Peyer's patch (tissue), 4 donors: Measurements from ENCODE around the gene ZHX3. TPM values are rescaled to one million over a fixed set of nuclear protein-coding genes. Genes with fewer than 3 reads are reported as not detected.

ENCODE experiments used
- DNase-seq, 3 donors: peaks; one replicate each; pipeline ENCODE4 v3.0.0-alpha.2; 2017 to 2019
- H3K27ac ChIP-seq, 4 donors: fragments of 200-600 bp; sonication (generic); one replicate each; pipeline ENCODE4 v1.5.1; 2016 to 2019
- H3K27me3 ChIP-seq, 2 donors: fragments of 200-600 bp; sonication (generic); one replicate each; pipeline ENCODE4 v1.5.1; 2019
- H3K36me3 ChIP-seq, 3 donors: fragments of 200-600 bp; sonication (generic); one replicate each; pipeline ENCODE4 v1.5.1; 2016 to 2019
- H3K4me1 ChIP-seq, 4 donors: fragments of 200-600 bp; sonication (generic); one replicate each; pipeline ENCODE4 v1.5.1; 2016 to 2019
- H3K4me3 ChIP-seq, 4 donors: fragments of 200-600 bp; sonication (generic); 1 replicate in 3 of 4; 2 replicates in 1 of 4; pipeline ENCODE4 v1.5.1; 2016 to 2019; ENCODE audit warnings: mild to moderate bottlenecking in 1 of 4
- H3K9me3 ChIP-seq, 4 donors: fragments of 200-600 bp; sonication (generic); one replicate each; pipeline ENCODE4 v1.5.1; 2016 to 2019; ENCODE audit warnings: mild to moderate bottlenecking in 1 of 4
- CTCF ChIP-seq, 6 experiments: fragments of 450-650 bp in 4 of 6; fragments of 200-600 bp in 2 of 6; sonication (generic) in 1 of 6; IDR thresholded peaks; one replicate each; pipeline ENCODE4 v1.5.1; 2017 to 2019; ENCODE audit warnings: antibody characterized with exemption in 6 of 6, mild to moderate bottlenecking in 3 of 6, moderate library complexity in 1 of 6
- POLR2A ChIP-seq, 2 donors: fragments of 450-650 bp; IDR thresholded peaks; one replicate each; pipeline ENCODE4 v1.5.1; 2017; ENCODE audit warnings: antibody characterized with exemption in 2 of 2, mild to moderate bottlenecking in 2 of 2, moderate library complexity in 2 of 2
- total RNA-seq, 4 donors: library from RNA; depleted of rRNA; stranded (reverse); fragments of >200 nt; gene quantifications; one replicate each; pipeline ENCODE4 v1.1.0, GENCODE V29; 2016

ZHX3 gene
- total RNA-seq, 4 donors from 2014 or later = 33.8 to 53.0 (median 39.5) TPM

GRCh38 chr20:41137614-41138474 lies 179.7 kb downstream of the ZHX3 start:
- DNase-seq = peak; percentile 60 to 87 (median 71)
- H3K9me3 ChIP-seq = no peaks in the 10 kb centered on the region
- TF ChIP-seq POLR2A (IDR thresholded peaks at IDR 0.05) (no peak), CTCF (IDR thresholded peaks at IDR 0.05) (no peak)
- no peaks in the 10 kb centered on the region for H3K27me3 ChIP-seq
- H3K4me1 ChIP-seq = peaks cover 3 to 47% (median 12%) of the 10 kb centered on the region in 4 donors
- no peaks in the 10 kb centered on the region for H3K36me3 ChIP-seq
- H3K27ac ChIP-seq = peak overlapping the region; percentile 94 to 99 (median 96)
- H3K4me3 ChIP-seq = peak overlapping the region; percentile 92 to 96 (median 94)

GRCh38 chr20:41136680-41137613 lies 180.6 kb downstream of the ZHX3 start, which contains the start of gene PLCG1:
Gene PLCG1, plus strand, starts transcription at chr20:41137543. Its CDS starts 99 bp downstream, at chr20:41137642.
- peak in 3 of 6 experiments; percentile 8 to 23 (median 14) for TF ChIP-seq CTCF (IDR thresholded peaks at IDR 0.05)
- TF ChIP-seq POLR2A (IDR thresholded peaks at IDR 0.05) = peak; percentile 72 to 77
- peak; percentile 91 to 95 (median 95) for DNase-seq
- Histone ChIP-seq H3K27ac (peak within 1 kb of the TSS; percentile 94 to 99 (median 96)), H3K36me3 (no peaks in the 10 kb centered on the region), H3K4me1 (peaks cover 3 to 42% (median 12%) of the 10 kb centered on the region in 4 donors), H3K27me3 (no peaks in the 10 kb centered on the region), H3K4me3 (peak within 1 kb of the TSS; percentile 92 to 96 (median 94)), H3K9me3 (no peaks in the 10 kb centered on the region)

DNA sequence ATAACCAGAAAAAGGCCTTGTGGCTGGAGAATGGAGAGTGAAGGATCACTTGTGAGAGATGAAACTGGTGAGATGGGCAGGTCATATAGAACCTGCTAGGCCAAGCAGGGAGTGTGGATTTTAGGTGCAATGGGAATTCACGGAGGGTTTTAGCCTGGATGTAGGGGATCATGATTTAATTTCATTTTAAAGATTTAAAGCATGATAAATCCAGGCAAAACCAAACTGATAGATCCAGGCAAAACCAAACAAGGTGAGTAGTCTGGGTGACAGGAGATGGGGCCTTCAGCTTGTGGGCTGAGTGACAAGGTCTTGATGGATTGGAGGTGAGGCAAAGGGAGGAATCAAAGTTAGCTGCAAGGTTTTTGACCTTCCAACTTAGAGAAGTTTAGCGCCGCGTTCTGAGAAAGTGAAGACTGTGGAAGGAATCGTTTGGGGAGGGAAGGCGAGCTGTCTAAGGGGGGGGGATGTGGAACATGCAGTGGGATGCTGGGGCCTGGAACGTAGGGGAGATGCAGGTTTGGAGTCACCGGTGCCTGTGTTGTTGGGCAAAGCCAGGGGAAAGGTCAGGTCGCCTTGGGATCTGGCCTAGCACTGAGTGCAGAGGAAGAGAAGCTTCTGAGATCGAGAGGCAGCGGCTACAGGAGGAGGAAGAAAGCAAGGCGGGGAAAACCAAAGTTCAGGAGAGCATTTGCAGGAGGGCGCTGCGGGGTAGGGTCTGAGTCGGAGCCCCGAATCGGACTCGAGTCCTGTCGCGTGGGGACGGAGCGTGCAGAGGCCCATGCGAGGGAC lies 181.4 kb downstream of the ZHX3 start:
- peak in 1 of 3 donors; percentile 29 for DNase-seq
- Histone ChIP-seq H3K4me3 (peak overlapping the region; percentile 92 to 96 (median 94)), H3K27me3 (no peaks in the 10 kb centered on the region), H3K4me1 (peaks cover 3 to 34% (median 7%) of the 10 kb centered on the region in 4 donors), H3K27ac (peak overlapping the region; percentile 94 to 99 (median 96)), H3K9me3 (no peaks in the 10 kb centered on the region), H3K36me3 (no peaks in the 10 kb centered on the region)
- TF ChIP-seq CTCF (IDR thresholded peaks at IDR 0.05) = no peak
- TF ChIP-seq POLR2A (IDR thresholded peaks at IDR 0.05) = no peak

DNA sequence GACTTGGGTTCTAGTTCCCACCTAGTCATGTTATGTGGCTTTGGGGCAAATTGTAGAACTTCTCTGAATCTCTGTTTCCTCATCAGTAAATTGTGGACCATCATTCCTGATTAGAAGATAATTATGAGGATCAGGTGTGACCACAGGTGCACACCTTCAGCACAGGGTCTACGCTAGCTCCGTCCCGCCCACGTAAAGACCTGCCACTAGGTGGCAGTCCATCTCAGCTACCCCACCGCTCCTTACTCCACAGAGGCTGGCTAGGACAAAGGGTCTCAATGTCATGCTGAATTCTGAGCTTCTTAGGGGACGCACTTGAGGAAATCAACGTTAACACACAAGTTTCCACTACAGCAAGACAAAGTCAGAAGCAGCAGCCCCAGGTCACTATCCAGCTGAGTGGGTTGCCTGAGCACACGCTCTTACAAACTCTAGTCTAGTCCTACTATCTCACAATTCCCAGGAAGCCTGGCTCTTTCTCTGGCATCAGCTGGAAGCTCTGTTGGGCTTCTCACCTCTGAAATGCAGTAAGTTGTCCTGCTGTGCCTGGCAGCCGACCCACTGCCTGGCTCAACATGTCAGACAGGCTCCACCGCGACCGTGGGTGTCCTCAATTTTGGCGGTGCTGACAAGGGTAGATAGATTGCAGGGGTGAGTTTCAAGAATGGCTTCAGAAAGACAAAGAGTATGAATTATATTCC lies 182.2 kb downstream of the ZHX3 start:
- TF ChIP-seq POLR2A (IDR thresholded peaks at IDR 0.05) (no peak), CTCF (IDR thresholded peaks at IDR 0.05) (peak; percentile 66 to 79 (median 75))
- Histone ChIP-seq H3K4me1 (peaks cover 3 to 26% (median 4%) of the 10 kb centered on the region in 4 donors), H3K4me3 (no peak overlapping the region), H3K9me3 (no peaks in the 10 kb centered on the region), H3K36me3 (no peaks in the 10 kb centered on the region), H3K27me3 (no peaks in the 10 kb centered on the region), H3K27ac (no peak overlapping the region)
- DNase-seq = peak; percentile 61 to 82 (median 63)
